Embryonic facial prominence (tissue), 1 donor: ENCODE measurements around the gene GPHN.
"Not testable (repeated sequence)": the region's sequence is repeated elsewhere in the genome, so short reads cannot be mapped to it uniquely, and the experiment has no call there.

Experiments
- DNase-seq: peaks from one replicate; pipeline ENCODE4 v3.0.0-alpha.2; 2016; ENCODE audit errors: extremely low spot score

Gene GPHN

DNA sequence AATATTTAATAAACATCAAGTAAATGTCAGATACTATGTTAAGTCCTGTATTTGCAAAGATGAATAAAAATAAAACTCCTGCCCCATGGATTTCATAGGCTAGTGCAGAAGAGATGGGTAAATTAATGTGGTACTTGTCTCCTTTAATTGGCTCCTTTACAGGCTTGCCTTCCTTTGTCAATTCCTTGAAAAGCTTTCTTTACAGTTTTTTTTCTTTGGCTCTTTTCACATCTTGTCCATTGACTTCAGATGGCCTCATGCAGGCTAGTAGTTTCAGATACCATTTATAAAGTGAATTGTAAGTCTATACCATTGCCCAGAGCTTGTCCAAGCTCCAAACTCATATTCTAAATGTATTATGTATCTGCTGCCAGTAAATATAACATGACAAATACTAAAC, 552.6 kb downstream of the GPHN start:
- DNase-seq, result no peak

DNA sequence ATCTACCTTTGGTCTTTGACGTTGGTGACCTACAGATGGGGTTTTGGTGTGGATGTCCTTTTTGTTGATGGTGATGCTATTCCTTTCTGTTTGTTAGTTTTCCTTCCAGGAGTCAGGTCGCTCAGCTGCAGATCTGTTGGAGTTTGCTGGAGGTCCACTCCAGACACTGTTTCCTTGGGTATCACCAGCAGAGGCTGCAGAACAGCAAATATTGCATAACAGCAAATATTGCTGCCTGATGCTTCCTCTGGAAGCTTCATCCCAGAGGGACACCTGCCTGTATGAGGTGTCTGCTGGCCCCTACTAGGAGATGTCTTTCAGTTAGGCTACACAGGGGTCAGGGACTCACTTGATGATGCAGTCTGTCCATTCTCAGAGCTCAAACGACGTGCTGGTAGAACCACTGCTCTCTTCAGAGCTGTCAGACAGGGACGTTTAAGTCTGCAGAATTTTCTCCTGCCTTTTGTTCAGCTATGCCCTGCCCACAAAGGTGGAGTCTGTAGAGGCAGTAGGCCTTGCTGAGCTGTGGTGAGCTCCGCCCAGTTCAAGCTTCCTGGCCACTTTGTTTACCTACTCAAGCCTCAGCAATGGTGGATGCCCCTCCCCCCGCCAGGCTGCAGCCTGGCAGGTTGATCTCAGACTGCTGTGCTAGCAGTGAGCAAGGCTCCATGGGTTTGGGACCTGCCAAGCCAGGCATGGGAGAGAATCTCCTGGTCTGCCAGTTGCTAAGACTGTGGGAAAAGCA, 559.3 kb downstream of the GPHN start:
- DNase-seq, result not testable (repeated sequence)

DNA sequence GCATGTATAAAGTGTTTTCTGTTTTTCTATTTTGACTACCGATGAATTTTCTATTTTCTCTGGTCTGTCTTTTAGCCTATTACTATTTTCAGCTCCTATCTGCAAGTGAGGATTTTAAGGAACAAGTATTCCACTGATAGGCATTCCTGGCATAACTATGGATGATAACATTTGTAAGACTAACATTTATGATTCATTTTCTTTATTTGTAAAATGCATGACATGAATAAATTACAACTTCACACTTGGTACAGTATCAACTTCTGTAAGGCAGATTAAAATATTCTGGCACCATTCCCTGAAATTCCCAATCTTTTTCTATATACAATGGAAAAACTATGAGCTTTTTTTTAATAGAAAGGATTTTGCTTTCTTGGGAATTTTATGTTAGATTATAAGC, 560.3 kb downstream of the GPHN start:
- DNase-seq, result no peak

DNA sequence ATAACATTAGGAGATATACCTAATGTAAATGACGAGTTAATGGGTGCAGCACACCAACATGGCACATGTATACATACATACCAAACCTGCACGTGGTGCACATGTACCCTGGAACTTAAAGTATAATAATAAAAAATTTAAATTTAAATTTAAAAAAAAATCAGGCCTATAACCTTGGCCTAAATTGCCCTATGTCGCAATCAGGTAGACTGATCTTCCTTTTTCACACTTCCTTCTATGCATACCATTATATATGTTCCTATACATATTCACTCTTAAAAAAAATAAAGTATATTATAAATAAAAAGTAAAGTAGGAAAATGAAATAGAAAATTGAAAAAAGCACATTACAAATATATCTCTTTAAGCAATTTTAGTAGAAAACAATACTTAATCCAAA, 563.6 kb downstream of the GPHN start:
- no peak for DNase-seq

DNA sequence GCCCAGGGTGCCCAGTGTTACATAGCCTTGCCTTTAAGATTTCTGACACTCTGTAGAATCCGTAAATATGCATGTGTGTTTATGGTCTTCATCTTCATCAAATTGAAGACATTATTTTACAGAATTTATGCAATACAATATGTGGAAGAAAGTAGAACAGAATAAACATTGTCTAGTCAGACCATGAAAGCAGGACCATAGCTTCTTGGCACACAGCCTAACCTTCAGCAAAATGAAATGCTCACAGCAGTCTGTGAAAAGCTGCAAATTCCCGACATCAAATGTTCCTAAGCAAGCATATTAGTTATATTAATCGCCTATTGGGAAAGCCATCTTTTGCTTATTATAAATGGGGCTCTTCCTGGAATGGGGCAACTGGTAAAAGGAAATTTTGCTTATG, 570.0 kb downstream of the GPHN start:
- DNase-seq, result no peak

DNA sequence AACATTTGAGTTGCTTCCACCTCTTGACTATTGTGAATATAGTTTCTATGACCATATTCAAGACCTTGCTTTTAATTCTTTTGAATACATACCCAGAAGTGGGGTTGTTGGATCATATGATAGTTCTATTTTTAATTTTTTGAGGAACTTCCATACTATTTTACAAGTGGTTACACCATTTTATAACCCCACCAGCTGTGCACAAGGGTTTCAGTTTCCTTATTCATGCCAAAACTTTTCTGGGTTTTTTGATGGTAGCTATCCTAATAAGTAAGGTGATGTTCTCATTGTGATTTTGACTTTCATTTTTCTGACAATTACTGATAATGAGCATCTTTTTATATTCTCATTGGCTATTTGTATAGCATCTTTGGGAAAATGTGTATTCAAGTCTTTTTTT, 571.9 kb downstream of the GPHN start:
- DNase-seq, result no peak

DNA sequence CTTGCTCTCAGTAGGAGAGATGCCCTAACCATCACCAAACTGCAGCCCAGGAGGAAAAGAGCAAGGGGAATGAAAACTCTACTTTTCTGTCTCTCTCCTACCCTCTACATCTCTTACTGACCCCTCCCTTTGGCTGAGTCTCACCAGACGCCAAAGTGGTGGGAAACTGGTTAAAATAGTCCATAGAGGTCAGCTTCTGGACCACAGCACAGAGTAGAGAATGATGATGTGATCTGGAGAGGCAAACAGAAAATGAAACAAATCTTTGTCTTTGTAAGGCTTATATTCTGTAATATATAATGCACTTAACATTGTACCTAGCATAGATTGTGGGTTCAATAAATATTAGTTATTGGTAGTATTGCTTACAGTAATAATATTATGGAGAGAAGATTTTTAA, 600.3 kb downstream of the GPHN start:
- no peak for DNase-seq

DNA sequence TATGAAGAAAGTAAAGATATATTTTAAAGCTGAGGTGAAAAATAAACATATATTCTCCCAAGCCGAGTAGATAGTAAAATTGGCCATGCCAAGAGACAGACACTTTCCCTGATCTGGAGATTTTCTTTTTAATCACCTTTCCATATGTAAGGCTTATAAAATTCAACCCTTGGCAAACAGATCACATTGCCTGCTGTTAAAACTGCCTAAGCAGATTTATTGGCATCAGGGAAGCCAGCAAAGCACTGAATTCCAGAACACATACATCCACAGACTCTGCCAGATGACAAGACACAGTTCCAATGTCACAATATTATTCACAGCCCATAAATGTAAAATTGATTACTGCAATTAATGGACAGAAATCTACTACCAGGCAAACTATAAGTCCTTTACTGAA, 603.1 kb downstream of the GPHN start:
- DNase-seq, result no peak

DNA sequence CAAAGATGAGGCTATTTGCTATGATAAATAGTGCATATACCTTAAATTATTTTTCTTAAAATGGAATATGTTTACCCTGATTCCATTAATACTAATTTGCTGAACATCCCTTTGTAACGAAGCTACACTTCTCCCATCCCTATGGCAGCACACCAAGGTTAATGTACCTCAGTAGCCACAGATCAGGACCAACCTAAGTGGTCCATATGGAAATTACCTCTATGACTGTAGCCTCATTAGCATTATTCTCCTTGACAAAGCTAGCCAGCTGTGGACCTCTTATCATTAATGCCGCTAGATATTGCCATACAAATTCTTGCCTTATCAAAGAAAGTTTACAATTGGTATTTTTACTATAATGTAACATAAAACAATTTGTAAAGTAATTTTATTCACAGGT, 604.4 kb downstream of the GPHN start:
- DNase-seq, result no peak

DNA sequence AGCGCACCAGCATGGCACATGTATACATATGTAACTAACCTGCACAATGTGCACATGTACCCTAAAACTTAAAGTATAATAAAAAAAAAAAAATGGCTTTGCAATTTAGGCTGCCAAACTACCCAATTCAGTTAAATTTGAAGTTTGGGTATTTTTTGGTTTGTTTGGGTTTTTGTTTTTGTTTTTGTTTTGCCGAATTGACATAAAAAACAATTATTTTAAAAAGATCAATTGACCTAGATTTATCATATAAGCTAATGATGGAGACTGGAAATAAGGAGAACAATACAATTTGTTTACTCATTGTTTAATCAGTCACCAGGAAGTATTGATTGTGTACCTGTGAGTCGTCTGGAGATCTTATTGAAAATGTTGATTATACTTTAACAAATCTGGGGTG, 619.2 kb downstream of the GPHN start:
- DNase-seq, result no peak

DNA sequence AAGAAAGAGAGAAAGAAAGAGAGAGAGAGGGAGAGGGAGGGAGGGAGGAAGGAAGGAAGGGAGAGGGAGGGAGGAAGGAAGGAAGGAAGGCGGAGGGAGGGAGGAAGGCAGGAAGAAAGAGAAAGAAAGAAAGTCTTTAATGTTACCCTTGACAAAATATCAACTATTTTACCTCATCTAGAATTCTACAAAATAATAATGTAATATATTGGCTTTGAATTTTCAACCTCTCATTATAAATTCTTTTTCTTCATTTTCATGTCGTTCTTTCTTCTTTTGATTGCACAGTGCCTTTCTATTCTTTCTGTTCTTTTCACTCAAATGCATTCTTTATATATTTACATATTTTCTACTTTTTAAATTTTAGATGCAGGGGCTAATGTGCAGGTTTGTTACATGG, 621.8 kb downstream of the GPHN start:
- no peak for DNase-seq

DNA sequence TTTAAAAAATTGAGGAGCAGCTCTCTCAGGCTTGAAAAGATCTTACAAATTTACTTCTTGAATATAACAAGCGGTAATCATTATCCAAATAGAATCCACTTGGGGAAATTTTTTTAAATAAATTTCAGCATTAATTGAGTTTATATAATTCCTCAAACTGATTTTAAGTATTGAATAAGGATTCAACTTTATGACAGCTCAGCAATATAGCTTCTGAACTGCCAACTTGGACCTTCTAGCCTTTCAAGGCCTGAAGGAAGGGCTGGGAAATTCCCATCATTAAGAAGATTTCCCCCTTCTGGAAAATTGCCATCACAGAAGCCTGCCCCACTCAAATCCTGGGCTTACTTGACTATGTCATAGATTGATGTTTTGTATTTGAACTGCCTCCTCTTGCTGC, 623.7 kb downstream of the GPHN start:
- DNase-seq, result no peak

DNA sequence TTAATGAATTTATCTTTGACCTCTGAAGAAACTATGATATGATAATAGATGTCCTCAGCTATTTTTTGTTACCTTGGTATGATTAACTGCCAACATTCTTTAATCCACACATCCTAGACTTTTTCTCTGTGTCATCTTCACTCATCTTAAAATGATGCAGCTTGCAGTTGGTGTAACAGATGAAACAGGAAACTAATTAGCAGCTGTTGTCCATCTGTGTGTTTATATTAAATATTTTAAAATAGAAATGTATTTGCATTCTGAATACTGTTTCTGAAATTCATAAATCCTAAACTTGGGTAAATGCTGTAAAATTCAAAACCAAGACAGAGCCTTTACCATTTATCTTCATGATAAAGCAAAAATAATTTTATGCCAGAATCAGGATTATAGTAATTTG, 625.2 kb downstream of the GPHN start:
- no peak for DNase-seq

DNA sequence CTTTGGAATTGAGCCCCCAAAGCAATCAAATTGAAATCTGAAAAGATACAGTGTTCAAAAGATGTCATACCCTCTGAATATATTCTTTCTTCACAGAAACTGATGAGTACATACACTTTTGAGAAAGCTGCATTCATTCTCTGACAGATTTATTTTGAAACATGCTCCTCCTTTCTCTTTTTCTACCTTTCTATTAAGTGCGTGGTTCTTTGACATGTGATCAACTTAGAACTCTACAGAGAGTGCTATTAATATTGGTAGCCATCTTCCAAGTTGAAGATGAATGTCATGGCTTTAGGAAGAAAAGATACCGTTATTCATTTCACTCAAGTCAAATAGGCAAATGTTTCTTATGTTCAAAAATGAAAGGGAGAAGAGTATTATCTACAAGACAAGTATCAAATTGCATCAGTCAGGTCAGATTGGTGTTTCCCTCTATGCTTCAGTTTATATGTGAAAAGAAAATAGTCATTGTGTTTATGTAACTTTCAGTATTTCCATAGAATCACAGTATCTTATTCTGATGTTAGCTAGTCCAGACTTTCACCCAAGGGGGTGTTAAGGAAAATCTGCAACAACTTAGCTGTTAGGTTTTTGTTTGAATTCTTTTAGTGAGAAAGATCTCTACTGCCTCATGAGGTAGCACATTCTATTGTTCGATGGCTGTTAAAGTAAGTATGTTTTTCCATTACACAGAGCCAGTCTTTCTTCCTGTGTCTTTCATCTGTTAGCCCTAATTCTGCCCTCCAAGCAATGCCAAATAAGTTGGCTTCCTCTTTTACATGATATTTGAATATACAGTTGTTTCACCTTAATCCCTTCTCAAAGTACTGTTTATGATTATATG, 625.9 kb downstream of the GPHN start:
- DNase-seq, result no peak

DNA sequence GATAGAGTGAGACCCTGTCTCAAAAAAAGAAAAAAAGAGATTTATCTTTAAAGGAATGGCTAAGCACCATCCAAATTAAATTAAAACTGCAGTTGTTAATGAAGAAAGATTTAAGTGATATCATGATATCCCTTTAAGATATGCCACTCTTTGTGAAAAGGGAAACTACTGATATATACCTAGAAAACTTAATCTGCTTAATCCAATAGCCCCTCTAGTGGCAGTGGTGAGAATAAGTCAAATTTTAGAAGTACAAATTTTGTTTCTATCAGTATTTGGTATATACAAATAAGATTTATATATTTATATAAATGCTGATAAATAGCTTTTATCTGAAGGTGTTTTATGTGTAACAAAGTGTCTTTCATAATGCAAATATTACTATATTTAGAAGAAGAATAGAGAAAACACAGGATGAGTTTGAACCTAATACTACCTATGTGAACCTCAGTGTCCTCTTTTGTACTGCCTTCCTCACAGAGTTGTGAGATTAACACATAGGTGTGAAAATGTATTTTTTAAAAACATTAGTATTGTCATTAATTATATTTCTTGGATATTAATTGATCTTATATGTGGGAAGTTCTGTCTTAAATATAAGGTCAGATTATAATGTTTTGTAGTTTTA, 629.9 kb downstream of the GPHN start:
- DNase-seq, result no peak

DNA sequence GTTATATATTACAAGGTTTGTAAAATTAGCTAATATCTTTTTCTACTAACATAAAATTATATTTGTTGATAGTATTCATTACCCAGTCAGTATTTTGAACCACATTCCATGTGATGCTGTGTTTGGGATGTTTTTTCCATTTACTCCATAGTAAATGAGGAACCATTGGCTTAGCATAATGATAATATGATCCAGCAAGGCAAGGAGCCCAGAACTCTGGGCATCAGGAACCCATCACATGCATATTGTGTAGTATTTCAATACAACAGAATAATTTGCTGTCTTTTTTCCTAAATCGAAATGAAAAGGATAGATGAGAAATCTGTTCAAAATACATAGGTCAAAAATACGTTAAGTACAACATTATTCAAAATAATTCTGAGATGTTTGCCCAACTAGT, 632.6 kb downstream of the GPHN start:
- no peak for DNase-seq

DNA sequence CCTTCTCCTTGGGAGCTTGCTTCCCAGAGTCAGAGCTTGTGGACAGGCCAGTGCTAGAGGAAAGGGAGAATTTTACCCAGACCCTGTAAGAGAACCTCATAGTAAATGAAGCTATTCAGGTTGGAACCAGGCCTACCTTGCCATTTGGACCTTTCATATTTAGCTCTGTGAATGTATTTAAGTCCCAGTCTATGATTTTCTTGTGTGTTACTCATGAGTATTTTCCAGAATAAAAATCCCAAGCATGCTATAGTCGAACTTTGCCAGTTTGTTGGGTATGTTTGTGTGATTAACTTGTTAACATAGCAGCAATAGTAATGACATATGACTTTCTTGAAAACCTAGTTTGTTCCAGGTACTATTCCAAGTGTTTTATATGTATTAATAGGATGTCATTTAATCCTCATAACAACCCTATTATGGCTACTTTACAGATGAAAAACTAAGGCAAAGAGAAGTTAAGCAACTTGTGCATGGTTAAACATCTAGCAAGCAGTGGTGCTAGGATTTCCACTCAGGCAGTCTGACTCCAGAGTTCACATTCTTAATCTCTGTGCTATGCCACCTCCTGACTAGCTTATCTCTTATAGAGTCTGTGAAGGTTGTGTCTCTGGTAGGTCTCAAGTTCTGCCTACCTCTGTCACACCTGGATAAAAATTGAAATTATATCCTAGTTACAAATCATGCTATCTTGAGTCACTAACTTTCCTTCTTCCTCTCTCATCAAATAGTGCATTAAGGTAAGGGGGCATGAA, 633.4 kb downstream of the GPHN start:
- no peak for DNase-seq

DNA sequence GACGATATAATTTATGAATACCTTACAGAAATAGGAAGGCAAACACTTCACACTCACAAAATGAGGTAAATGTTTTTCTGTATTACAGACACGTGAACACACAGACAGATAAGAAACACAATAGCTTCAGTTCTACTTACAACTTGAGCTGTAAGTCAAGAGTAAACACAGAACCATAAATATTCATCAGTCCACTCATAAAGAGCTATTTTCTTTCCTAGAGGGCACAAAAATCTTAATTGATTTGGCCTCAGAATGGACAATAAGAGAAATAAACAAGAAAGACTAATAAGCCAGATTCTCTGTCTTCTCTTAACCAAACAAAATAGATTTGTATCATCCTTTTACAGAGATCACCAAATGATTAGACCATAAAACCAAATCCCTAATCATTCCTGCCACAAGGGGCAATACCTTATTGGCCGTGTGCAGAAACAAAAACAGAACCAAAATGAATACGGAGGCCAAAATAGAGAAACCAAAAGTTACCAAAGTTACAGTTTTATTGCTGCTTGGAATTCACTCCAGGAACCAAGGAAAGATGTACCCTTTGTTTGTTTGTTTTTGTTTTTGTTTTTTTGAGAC, 643.2 kb downstream of the GPHN start:
- no peak for DNase-seq

DNA sequence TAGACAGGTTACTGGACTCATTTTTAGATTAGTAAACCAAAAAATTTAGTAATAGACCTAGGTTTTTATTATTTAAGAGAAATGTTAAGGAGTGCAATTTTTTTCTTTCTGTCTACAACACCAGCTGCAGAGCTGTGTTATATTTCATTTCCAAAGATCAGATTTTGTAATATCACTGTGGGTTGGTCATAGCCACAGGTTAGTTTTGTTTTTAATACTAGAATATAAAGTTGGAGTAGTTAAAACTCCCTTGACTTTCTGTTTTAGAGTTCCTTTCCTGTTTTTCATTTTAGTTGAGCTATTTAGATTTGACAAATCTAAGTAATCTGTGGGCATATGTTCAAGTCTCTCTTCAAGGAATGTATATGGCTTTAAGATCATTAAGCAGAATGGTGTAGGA, 650.6 kb downstream of the GPHN start:
- DNase-seq, result no peak

DNA sequence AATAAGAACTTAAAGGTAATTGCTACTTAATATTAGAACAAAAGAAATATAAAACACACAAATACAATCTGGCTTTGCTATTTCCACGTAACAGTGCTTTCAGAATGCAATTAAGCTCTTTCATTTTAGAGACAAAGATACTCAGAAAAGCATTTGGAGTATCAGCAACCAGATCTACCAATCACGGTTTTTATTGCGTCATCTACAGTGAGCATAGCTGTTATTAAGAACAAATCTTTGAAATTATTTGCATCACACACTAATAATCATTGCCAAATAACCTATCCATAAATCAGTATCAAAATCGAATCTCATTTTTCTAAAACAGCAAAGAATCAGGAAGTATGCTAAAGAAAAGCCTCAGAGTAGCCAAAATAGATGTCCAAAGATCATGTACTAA, 654.4 kb downstream of the GPHN start:
- no peak for DNase-seq

DNA sequence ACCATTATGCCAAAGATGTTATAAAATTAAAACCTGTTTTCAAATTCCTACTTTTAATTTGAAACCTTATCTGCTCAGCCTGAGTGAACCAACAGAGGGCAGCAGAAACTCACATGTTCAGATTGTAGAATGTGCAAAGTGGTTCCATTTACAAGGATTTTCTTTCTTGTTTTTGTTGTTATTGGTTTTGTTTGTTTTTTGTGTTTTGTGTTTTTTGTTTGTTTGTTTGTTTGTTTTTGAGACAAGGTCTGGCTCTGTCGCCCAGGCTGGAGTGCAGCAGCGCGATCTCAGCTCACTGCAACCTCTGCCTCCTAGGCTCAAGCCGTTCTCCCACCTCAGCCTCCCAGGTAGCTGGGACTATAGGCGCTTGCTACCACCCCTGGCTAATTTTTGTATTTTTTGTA, 658.5 kb downstream of the GPHN start:
- no peak for DNase-seq
